Measurements from ENCODE around the gene RBFOX2. TPM values are rescaled to one million over a fixed set of nuclear protein-coding genes. Genes with fewer than 3 reads are reported as not detected.

The RBFOX2 gene
- polyA plus RNA-seq, 1 of the 3 experiments (the other 2 are of a cell fraction) = 115 TPM

- TF ChIP-seq POLR2AphosphoS5 (IDR thresholded peaks at IDR 0.05; ENCODE audit: low read depth, low read length) (peak; percentile 83), NFIC (IDR thresholded peaks at IDR 0.05; ENCODE audit: borderline replicate concordance) (peak; percentile 87), JUND (IDR thresholded peaks at IDR 0.05) (peak; percentile 87), SIN3A (IDR thresholded peaks at IDR 0.05; ENCODE audit: borderline replicate concordance, low read depth, low read length) (peak; percentile 82; the same call in 1 of the 2 replicates), MXI1 (IDR thresholded peaks at IDR 0.05; ENCODE audit: low read depth, low read length) (peak; percentile 86), ELF1 (IDR thresholded peaks at IDR 0.05) (no peak), YY1 (IDR thresholded peaks at IDR 0.05; ENCODE audit: low read depth) (no peak), TCF12 (IDR thresholded peaks at IDR 0.05) (peak; percentile 95), RCOR1 (IDR thresholded peaks at IDR 0.05; ENCODE audit: low read length) (no peak; the same call in 1 of the 2 replicates), TEAD4 (IDR thresholded peaks at IDR 0.05; ENCODE audit: borderline replicate concordance, insufficient read depth) (0 out of 2 replicates have a peak, but pooled peaks have one; percentile 53), TAF1 (IDR thresholded peaks at IDR 0.05; ENCODE audit: borderline replicate concordance, low read depth, low read length) (peak; percentile 37; the same call in 1 of the 2 replicates), NRF1 (IDR thresholded peaks at IDR 0.05; ENCODE audit: low read depth, low read length) (no peak), MEF2A (IDR thresholded peaks at IDR 0.05; ENCODE audit: borderline replicate concordance, low read depth) (peak; percentile 64; the same call in 1 of the 2 replicates)
- TF ChIP-seq, protein P1, sequence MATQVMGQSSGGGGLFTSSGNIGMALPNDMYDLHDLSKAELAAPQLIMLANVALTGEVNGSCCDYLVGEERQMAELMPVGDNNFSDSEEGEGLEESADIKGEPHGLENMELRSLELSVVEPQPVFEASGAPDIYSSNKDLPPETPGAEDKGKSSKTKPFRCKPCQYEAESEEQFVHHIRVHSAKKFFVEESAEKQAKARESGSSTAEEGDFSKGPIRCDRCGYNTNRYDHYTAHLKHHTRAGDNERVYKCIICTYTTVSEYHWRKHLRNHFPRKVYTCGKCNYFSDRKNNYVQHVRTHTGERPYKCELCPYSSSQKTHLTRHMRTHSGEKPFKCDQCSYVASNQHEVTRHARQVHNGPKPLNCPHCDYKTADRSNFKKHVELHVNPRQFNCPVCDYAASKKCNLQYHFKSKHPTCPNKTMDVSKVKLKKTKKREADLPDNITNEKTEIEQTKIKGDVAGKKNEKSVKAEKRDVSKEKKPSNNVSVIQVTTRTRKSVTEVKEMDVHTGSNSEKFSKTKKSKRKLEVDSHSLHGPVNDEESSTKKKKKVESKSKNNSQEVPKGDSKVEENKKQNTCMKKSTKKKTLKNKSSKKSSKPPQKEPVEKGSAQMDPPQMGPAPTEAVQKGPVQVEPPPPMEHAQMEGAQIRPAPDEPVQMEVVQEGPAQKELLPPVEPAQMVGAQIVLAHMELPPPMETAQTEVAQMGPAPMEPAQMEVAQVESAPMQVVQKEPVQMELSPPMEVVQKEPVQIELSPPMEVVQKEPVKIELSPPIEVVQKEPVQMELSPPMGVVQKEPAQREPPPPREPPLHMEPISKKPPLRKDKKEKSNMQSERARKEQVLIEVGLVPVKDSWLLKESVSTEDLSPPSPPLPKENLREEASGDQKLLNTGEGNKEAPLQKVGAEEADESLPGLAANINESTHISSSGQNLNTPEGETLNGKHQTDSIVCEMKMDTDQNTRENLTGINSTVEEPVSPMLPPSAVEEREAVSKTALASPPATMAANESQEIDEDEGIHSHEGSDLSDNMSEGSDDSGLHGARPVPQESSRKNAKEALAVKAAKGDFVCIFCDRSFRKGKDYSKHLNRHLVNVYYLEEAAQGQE (IDR thresholded peaks at IDR 0.05; ENCODE audit: low read depth, low read length) = peak; percentile 58; the same call in 1 of the 2 replicates
- TF ChIP-seq, protein P2, sequence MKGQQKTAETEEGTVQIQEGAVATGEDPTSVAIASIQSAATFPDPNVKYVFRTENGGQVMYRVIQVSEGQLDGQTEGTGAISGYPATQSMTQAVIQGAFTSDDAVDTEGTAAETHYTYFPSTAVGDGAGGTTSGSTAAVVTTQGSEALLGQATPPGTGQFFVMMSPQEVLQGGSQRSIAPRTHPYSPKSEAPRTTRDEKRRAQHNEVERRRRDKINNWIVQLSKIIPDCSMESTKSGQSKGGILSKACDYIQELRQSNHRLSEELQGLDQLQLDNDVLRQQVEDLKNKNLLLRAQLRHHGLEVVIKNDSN (IDR thresholded peaks at IDR 0.05; ENCODE audit: borderline replicate concordance, low read depth) = no peak
- TF ChIP-seq, protein P3, sequence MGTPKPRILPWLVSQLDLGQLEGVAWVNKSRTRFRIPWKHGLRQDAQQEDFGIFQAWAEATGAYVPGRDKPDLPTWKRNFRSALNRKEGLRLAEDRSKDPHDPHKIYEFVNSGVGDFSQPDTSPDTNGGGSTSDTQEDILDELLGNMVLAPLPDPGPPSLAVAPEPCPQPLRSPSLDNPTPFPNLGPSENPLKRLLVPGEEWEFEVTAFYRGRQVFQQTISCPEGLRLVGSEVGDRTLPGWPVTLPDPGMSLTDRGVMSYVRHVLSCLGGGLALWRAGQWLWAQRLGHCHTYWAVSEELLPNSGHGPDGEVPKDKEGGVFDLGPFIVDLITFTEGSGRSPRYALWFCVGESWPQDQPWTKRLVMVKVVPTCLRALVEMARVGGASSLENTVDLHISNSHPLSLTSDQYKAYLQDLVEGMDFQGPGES (IDR thresholded peaks at IDR 0.05; ENCODE audit: low read depth, low read length) = no peak
Measured at GRCh38 chr22:35835998-35836691, 192.5 kb downstream of the RBFOX2 start (continued).
